Suprapubic skin (tissue), 4 donors: ENCODE results near the gene DISC1. TPM values are rescaled to one million over a fixed set of nuclear protein-coding genes. Genes with fewer than 3 reads are reported as not detected.
"Not testable (repeated sequence)": the region's sequence is repeated elsewhere in the genome, so short reads cannot be mapped to it uniquely, and the experiment has no call there.

Experiments
- DNase-seq, 2 donors: peaks; one replicate each; pipeline ENCODE4 v3.0.0-alpha.2; 2019; ENCODE audit warnings: low spot score in 2 of 2
- H3K27ac ChIP-seq: fragments of 200-600 bp; sonication (generic); one replicate; pipeline ENCODE4 v1.5.1; 2019
- H3K27me3 ChIP-seq: fragments of 200-600 bp; sonication (generic); one replicate; pipeline ENCODE4 v1.5.1; 2019
- H3K36me3 ChIP-seq: fragments of 200-600 bp; sonication (generic); one replicate; pipeline ENCODE4 v1.5.1; 2019
- H3K4me1 ChIP-seq: fragments of 200-600 bp; sonication (generic); one replicate; pipeline ENCODE4 v1.5.1; 2019
- H3K4me3 ChIP-seq: fragments of 200-600 bp; sonication (generic); one replicate; pipeline ENCODE4 v1.5.1; 2019; ENCODE audit warnings: mild to moderate bottlenecking
- H3K9me3 ChIP-seq: fragments of 200-600 bp; sonication (generic); one replicate; pipeline ENCODE4 v1.5.1; 2019
- EP300 ChIP-seq: sonication (generic); formaldehyde crosslinking; IDR thresholded peaks from one replicate; pipeline ENCODE4 v1.6.1; 2017; ENCODE audit warnings: antibody characterized with exemption
- POLR2A ChIP-seq, 2 donors: fragments of 450-650 bp; IDR thresholded peaks; one replicate each; pipeline ENCODE4 v1.6.1; 2017; ENCODE audit warnings: antibody characterized with exemption in 2 of 2, mild to moderate bottlenecking in 2 of 2, moderate library complexity in 2 of 2
- POLR2AphosphoS5 ChIP-seq, 3 donors: sonication (generic); formaldehyde crosslinking; IDR thresholded peaks; one replicate each; pipeline ENCODE4 v1.6.1; 2017; ENCODE audit warnings: antibody characterized with exemption in 3 of 3
- WGBS: methylation state at CpG from one replicate; pipeline ENCODE4 v1.1.5; 2018; 5-methylcytosine and 5-hydroxymethylcytosine counted together
- total RNA-seq, 4 donors: library from RNA; depleted of rRNA; stranded (reverse); fragments of >200 nt; gene quantifications; one replicate each; pipeline ENCODE4 v1.1.0, GENCODE V29; 2016
- TF ChIP-seq, protein P1 (sequence below), 2 donors: fragments of 200-600 bp in 1 of 2; fragments of 450-650 bp in 1 of 2; sonication (generic) in 1 of 2; IDR thresholded peaks; one replicate each; pipeline ENCODE4 v1.5.1; 2016 to 2019; ENCODE audit warnings: antibody characterized with exemption in 2 of 2, mild to moderate bottlenecking in 1 of 2, moderate library complexity in 1 of 2

Gene DISC1
- total RNA-seq, 4 donors from 2014 or later: 3.0 to 8.4 (median 5.2) TPM

DNA sequence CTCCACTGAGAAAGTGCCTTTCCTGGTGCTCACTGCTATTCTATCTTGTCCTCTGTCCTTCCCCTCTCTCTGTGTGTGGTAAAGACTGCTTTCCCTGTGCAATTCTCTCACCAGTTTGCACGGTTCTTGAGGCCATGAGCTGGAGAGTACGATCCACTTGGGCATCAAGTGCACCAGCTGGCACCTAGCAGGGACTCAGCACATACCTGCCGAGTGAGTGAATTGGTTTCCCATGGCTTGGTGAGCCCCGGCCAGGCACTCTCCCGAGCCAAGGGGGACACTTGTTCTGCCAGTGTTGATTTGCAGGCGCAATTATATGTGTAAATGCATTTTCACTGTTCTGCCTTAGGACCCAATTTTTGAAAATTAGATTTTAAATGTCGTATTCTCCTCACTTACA, 313.5 kb downstream of the DISC1 start:
- no peak overlapping the region for H3K4me3 ChIP-seq
- H3K4me1 ChIP-seq: peaks cover 16% of the 10 kb centered on the region
- H3K27me3 ChIP-seq: no peaks in the 10 kb centered on the region
- no peak for DNase-seq
- 88% methylated on average over 7 of the region's 7 CpGs for WGBS
- H3K9me3 ChIP-seq: no peaks in the 10 kb centered on the region
- H3K27ac ChIP-seq: no peak overlapping the region
- TF ChIP-seq POLR2A (IDR thresholded peaks at IDR 0.05) (no peak), EP300 (no peak), POLR2AphosphoS5 (IDR thresholded peaks at IDR 0.05) (no peak)
- TF ChIP-seq, protein P1, sequence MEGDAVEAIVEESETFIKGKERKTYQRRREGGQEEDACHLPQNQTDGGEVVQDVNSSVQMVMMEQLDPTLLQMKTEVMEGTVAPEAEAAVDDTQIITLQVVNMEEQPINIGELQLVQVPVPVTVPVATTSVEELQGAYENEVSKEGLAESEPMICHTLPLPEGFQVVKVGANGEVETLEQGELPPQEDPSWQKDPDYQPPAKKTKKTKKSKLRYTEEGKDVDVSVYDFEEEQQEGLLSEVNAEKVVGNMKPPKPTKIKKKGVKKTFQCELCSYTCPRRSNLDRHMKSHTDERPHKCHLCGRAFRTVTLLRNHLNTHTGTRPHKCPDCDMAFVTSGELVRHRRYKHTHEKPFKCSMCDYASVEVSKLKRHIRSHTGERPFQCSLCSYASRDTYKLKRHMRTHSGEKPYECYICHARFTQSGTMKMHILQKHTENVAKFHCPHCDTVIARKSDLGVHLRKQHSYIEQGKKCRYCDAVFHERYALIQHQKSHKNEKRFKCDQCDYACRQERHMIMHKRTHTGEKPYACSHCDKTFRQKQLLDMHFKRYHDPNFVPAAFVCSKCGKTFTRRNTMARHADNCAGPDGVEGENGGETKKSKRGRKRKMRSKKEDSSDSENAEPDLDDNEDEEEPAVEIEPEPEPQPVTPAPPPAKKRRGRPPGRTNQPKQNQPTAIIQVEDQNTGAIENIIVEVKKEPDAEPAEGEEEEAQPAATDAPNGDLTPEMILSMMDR (IDR thresholded peaks at IDR 0.05): no peak
- H3K36me3 ChIP-seq: no peaks in the 10 kb centered on the region

DNA sequence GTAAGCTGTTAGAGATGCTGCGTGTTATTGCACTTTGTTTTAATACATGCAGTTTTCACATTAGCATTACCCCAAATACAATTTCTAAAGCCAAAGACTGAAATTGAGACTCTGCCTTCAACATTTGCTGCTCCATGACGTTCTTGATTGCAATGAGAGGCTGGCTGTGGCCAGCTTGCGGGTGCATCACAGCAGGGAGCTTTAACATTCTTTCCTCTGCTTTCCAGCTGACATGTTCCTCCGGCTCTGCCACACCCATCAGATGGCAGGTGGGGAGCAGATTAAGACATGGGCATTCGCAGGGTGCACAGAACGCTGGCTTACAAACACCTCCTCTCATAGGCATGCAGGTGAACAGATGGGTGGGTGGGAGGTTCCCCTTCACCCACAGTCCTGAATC, 314.1 kb downstream of the DISC1 start:
- no peaks in the 10 kb centered on the region for H3K27me3 ChIP-seq
- H3K9me3 ChIP-seq: no peaks in the 10 kb centered on the region
- no peak overlapping the region for H3K27ac ChIP-seq
- H3K4me1 ChIP-seq: peaks cover 11% of the 10 kb centered on the region
- TF ChIP-seq POLR2A (IDR thresholded peaks at IDR 0.05) (no peak), POLR2AphosphoS5 (IDR thresholded peaks at IDR 0.05) (no peak), EP300 (no peak)
- TF ChIP-seq, protein P1 (IDR thresholded peaks at IDR 0.05): no peak
- DNase-seq: no peak
- no peaks in the 10 kb centered on the region for H3K36me3 ChIP-seq
- H3K4me3 ChIP-seq: no peak overlapping the region
- WGBS: 82% methylated on average over 6 of the region's 6 CpGs

DNA sequence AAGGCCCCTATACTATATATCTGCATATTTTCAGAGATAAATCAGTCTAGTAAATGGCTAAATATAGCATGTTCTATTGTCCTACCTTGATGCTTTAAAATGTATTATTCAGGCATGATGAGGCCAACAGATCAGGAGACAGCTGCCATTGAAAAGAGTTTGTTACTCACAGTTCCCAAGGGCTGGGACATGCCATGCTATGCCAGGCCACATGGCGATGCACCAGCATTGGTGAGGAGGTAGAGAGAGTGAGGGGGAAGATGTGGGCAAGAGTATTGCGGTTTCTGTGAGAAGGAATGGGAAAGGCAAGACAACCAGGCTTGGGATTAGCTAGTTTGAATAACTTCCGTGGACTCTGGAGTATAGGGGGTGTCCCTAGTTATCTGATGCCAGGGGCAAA, 316.5 kb downstream of the DISC1 start:
- Histone ChIP-seq H3K4me1 (no peaks in the 10 kb centered on the region), H3K9me3 (no peaks in the 10 kb centered on the region), H3K4me3 (no peak overlapping the region), H3K27ac (no peak overlapping the region), H3K27me3 (no peaks in the 10 kb centered on the region), H3K36me3 (no peaks in the 10 kb centered on the region)
- no peak for DNase-seq
- WGBS: 92% methylated on average over 3 of the region's 3 CpGs
- TF ChIP-seq, protein P1 (IDR thresholded peaks at IDR 0.05): no peak
- TF ChIP-seq EP300 (no peak), POLR2A (IDR thresholded peaks at IDR 0.05) (no peak), POLR2AphosphoS5 (IDR thresholded peaks at IDR 0.05) (no peak)

DNA sequence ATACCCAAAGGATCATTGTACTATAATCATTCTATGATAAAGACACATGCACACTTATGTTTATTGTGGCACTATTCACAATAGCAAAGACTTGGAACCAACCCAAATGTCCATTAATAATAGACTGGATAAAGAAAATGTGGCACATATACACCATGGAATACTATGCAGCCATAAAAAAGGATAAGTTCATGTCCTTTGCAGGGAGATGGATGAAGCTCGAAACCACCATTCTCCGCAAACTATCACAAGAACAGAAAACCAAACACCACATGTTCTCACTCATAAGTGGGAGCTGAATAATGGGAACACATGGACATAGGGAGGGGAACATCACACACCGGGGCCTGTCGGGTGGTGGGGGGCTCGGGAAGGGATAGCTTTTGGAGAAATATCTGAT, 321.5 kb downstream of the DISC1 start:
- H3K27ac ChIP-seq, DNase-seq, H3K36me3 ChIP-seq, H3K9me3 ChIP-seq, H3K4me3 ChIP-seq, H3K27me3 ChIP-seq: not testable (repeated sequence)
- peaks cover 12% of the 10 kb centered on the region for H3K4me1 ChIP-seq
- 77% methylated on average over 5 of the region's 5 CpGs for WGBS

DNA sequence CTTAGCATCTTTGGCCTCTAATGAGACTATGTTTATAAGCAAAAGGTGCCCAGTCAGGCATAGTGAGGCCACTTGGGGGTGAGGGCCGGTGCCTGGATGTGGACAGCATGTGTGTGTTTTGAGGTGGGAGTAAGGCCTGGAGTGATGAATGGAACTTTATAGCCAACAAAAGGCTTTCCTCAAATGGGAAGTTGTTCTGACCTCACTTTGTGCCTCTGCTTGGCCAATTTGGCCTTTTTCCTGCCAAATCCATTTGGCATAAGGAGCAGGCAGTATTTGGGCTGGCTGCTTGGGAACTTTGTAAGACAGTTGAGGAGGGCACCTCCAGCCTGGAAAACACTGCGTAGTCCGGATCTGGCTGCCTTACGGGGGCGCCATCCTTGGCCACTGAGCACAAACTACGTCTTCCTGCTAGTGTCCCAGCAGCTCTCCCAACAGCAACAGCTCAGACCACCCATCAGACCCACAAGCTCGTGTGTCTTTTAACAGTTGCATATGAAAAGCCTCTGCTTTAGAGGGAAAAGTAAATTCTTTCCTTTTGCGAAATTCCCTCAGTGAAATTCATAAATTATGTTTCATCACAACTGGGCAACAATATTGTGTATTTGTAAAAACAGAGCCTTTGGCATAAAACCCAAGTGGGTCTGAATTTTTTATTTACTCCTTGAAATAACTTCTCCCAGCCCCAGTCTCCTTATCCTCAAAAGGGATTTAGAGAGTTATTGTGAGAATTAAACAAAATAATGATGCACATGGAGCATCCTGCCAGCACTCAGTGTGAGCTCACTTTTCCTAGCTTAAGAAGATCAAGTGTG, 322.9 kb downstream of the DISC1 start:
- Histone ChIP-seq H3K4me3 (no peak overlapping the region), H3K36me3 (no peaks in the 10 kb centered on the region), H3K27ac (no peak overlapping the region), H3K9me3 (no peaks in the 10 kb centered on the region), H3K4me1 (peaks cover 12% of the 10 kb centered on the region), H3K27me3 (no peaks in the 10 kb centered on the region)
- TF ChIP-seq POLR2A (IDR thresholded peaks at IDR 0.05) (no peak), POLR2AphosphoS5 (IDR thresholded peaks at IDR 0.05) (no peak)
- TF ChIP-seq, protein P1 (IDR thresholded peaks at IDR 0.05): no peak
- peak in 1 of 2 donors; percentile 72 for DNase-seq
- 77% methylated on average over 8 of the region's 8 CpGs for WGBS
